ENCODE results near the gene CSMD2.

- TF ChIP-seq CTCF (IDR thresholded peaks at IDR 0.05; ENCODE audit: low read length) (no peak), EZH2 (optimal IDR thresholded peaks at IDR 0.05; ENCODE audit: low read depth, low read length) (no peak), EZH2phosphoT487 (IDR thresholded peaks at IDR 0.05; ENCODE audit: low read length) (no peak)
These were observed 233.9 kb downstream of the CSMD2 start for GRCh38 chr1:33931111-33931475.

Measured in MM.1S (cell line).